Lung (tissue), 12 donors: ENCODE results near the gene ZFAND6. TPM values are rescaled to one million over a fixed set of nuclear protein-coding genes. Genes with fewer than 3 reads are reported as not detected.
"Not testable (repeated sequence)": the region's sequence is repeated elsewhere in the genome, so short reads cannot be mapped to it uniquely, and the experiment has no call there.

Source experiments
- ATAC-seq: fragments of 200-7000 bp; cut with Tn5 transposase; one replicate; pipeline ENCODE4 v1.9.1; 2020; ENCODE audit warnings: moderate number of reproducible peaks; ENCODE audit not compliant: insufficient read depth, low FRiP score
- DNase-seq, 3 donors: peaks; one replicate each; pipeline ENCODE4 v3.0.0-alpha.2; 2013 to 2017
- H3K27ac ChIP-seq, 2 donors: one replicate each; pipeline ENCODE4 v1.5.1; 2013; ENCODE audit warnings: mild to moderate bottlenecking in 2 of 2, moderate library complexity in 2 of 2, control low read depth in 1 of 2, inconsistent platforms in 1 of 2, low read depth in 1 of 2, low read length in 1 of 2
- H3K27me3 ChIP-seq, 3 donors: one replicate each; pipeline ENCODE4 v1.5.1; 2013; ENCODE audit warnings: low read length in 2 of 3; ENCODE audit not compliant: control insufficient read depth in 3 of 3, insufficient read depth in 3 of 3
- H3K36me3 ChIP-seq, 4 donors: one replicate each; pipeline ENCODE4 v1.5.1; 2013; ENCODE audit warnings: low read length in 4 of 4, mild to moderate bottlenecking in 1 of 4, moderate library complexity in 1 of 4; ENCODE audit not compliant: control insufficient read depth in 4 of 4, insufficient read depth in 4 of 4
- H3K4me1 ChIP-seq, 5 donors: one replicate each; pipeline ENCODE4 v1.5.1; 2013; ENCODE audit warnings: low read length in 5 of 5, mild to moderate bottlenecking in 2 of 5, moderate library complexity in 1 of 5; ENCODE audit not compliant: control insufficient read depth in 5 of 5, insufficient read depth in 5 of 5
- H3K4me3 ChIP-seq: one replicate; pipeline ENCODE4 v1.5.1; 2013; ENCODE audit warnings: mild to moderate bottlenecking, control low read depth, moderate library complexity
- H3K9ac ChIP-seq, 2 donors: one replicate each; pipeline ENCODE4 v1.5.1; 2013; ENCODE audit warnings: low read length in 2 of 2, control low read depth in 1 of 2; ENCODE audit not compliant: insufficient read depth in 1 of 2
- H3K9me3 ChIP-seq, 4 donors: one replicate each; pipeline ENCODE4 v1.5.1; 2013; ENCODE audit warnings: low read length in 3 of 4, mild to moderate bottlenecking in 1 of 4, moderate library complexity in 1 of 4; ENCODE audit not compliant: control insufficient read depth in 4 of 4, insufficient read depth in 3 of 4
- WGBS, 2 donors: extraction: QIAGEN DNeasy Blood & Tissue Kit; methylation state at CpG; one replicate each; pipeline ENCODE4 v1.1.7; 2013; 5-methylcytosine and 5-hydroxymethylcytosine counted together
- polyA plus RNA-seq, 2 donors: library from polyadenylated mRNA; stranded (reverse); fragments of 200-250 nt; gene quantifications; one replicate each; pipeline ENCODE4 v1.2.1, GENCODE V29; 2013
- total RNA-seq, 2 donors: library from RNA; depleted of rRNA in 1 of 2; stranded (reverse); fragments of >200 nt in 1 of 2; gene quantifications; one replicate each; pipeline ENCODE4 v1.2.1, GENCODE V29; 2014 to 2021
- TF ChIP-seq, protein P1 (sequence below): IDR thresholded peaks from 2 replicates; pipeline ENCODE4 v1.5.1; 2012; ENCODE audit warnings: mild to moderate bottlenecking; ENCODE audit errors: control extremely low read depth, extremely low read depth
- donor health status: control.
- donor health status: control.
- donor health status: Bipolar disorder and iron deficiency.
- donor health status: healthy.
- donor health status: DM: yes; HTN: yes; CAD: no.

The ZFAND6 gene
- total and polyA plus RNA-seq, 4 donors: 49.6 to 160 (median 81.4) TPM

DNA sequence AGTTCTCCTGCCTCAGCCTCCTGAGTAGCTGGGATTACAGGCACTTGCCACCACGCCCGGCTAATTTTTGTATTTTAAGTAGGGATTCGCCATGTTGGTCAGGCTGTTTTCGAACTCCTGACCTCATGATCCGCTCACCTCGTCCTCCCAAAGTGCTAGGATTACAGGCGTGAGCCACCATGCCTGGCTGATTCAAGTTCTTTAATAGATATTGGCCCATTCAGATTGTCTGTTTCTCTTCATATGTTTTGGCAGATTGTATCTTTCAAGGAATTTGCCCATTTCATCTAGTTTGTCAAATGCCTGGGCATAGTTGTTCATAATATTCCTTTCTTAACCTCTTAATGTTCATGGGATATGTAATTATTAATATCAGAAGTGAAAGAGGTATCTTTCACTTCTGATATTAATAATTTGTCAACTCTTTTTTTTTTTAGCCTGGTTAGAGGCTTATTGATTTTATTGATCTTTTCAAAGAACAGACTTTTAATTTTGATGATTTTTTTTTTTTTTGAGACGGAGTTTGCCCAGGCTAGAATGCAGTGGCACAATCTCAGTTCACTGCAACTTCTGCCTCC lies 40.2 kb upstream of the ZFAND6 start:
- H3K9ac ChIP-seq: no peak overlapping the region
- ATAC-seq: no peak
- DNase-seq: no peak
- no peaks in the 10 kb centered on the region for H3K9me3 ChIP-seq
- no peaks in the 10 kb centered on the region for H3K27me3 ChIP-seq
- H3K36me3 ChIP-seq: no peaks in the 10 kb centered on the region
- no peaks in the 10 kb centered on the region for H3K4me1 ChIP-seq
- 84 to 97% methylated on average over 8 of the region's 8 CpGs for WGBS, 2 donors
- H3K4me3 ChIP-seq: no peak overlapping the region
- TF ChIP-seq, protein P1, sequence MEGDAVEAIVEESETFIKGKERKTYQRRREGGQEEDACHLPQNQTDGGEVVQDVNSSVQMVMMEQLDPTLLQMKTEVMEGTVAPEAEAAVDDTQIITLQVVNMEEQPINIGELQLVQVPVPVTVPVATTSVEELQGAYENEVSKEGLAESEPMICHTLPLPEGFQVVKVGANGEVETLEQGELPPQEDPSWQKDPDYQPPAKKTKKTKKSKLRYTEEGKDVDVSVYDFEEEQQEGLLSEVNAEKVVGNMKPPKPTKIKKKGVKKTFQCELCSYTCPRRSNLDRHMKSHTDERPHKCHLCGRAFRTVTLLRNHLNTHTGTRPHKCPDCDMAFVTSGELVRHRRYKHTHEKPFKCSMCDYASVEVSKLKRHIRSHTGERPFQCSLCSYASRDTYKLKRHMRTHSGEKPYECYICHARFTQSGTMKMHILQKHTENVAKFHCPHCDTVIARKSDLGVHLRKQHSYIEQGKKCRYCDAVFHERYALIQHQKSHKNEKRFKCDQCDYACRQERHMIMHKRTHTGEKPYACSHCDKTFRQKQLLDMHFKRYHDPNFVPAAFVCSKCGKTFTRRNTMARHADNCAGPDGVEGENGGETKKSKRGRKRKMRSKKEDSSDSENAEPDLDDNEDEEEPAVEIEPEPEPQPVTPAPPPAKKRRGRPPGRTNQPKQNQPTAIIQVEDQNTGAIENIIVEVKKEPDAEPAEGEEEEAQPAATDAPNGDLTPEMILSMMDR: no peak
- no peak overlapping the region for H3K27ac ChIP-seq

DNA sequence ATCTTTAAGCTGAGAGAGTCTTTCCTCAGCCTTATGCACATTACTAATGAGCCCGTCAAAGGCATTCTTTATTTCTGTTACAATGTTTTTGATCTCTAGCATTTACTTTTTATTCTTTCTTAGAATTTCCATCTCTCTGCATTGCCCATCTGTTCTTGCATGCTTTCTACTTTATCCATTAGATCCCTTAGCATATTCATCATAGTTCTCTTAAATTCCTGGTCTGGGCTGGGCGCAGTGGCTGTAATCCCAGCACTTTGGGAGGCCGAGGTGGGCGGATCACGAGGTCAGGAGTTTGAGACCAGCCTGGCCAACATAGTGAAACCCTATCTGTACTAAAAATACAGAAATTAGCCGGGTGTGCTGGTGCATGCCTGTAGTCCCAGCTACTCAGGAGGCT lies 39.3 kb upstream of the ZFAND6 start:
- not testable (repeated sequence) for DNase-seq, H3K36me3 ChIP-seq, ATAC-seq, H3K9ac ChIP-seq, H3K4me3 ChIP-seq, H3K9me3 ChIP-seq, H3K4me1 ChIP-seq, H3K27ac ChIP-seq, H3K27me3 ChIP-seq
- WGBS, 2 donors: 91 to 94% methylated on average over 6 of the region's 6 CpGs

DNA sequence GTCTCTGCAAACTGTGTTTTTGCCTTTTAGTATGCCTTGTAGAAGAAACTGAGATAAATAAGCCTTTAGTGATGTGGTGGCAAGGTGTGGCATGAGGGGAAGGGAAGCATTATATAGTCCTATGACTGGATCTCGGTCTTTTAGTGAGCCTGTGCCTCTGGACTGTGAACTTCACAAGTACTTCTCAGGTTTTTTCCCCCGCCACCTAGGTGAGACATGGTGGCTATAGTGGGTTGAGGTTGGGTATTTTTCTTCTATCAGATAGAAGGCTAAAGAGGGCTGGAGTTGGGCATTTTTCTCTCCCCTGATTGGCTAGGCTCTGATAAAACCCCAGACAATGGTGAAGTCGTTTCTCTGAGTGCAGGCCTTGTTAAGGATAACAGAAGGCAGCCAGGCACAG lies 38.7 kb upstream of the ZFAND6 start:
- Histone ChIP-seq H3K27ac (no peak overlapping the region), H3K9ac (no peak overlapping the region), H3K36me3 (no peaks in the 10 kb centered on the region), H3K4me3 (no peak overlapping the region), H3K27me3 (no peaks in the 10 kb centered on the region), H3K9me3 (no peaks in the 10 kb centered on the region), H3K4me1 (no peaks in the 10 kb centered on the region)
- DNase-seq (no peak), ATAC-seq (no peak)
- 81 to 84% methylated on average over 3 of the region's 3 CpGs for WGBS, 2 donors
- TF ChIP-seq, protein P1: no peak

DNA sequence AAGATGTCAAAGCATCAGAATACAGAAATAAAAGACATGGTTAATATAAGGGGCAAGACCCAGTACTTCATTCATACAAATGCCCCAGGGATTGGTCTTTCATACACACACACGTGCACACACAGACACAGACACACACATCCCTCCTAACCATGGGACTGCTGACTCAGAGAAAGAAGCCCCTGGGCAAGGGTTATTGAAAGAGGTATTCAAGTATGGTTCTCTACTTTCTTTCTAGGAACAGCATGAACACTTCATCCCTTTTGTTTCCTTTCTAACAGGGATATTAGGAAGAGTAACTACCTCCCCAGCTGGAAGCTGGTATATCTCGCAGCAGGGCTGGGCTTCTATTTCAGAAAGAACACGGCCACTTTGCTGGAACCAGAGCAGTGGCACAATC lies 33.2 kb upstream of the ZFAND6 start:
- H3K4me3 ChIP-seq: no peak overlapping the region
- H3K9ac ChIP-seq: no peak overlapping the region
- 91 to 92% methylated on average over 3 of the region's 3 CpGs for WGBS, 2 donors

More for the DNA sequence above, 33.2 kb upstream of the ZFAND6 start:
- H3K9me3 ChIP-seq: no peaks in the 10 kb centered on the region
- no peak overlapping the region for H3K27ac ChIP-seq
- DNase-seq: no peak
- H3K4me1 ChIP-seq: no peaks in the 10 kb centered on the region
- no peak for ATAC-seq
- no peaks in the 10 kb centered on the region for H3K36me3 ChIP-seq
- TF ChIP-seq, protein P1: no peak
- H3K27me3 ChIP-seq: no peaks in the 10 kb centered on the region
